Measurements from ENCODE around the gene TMED9.

Gene TMED9

DNA sequence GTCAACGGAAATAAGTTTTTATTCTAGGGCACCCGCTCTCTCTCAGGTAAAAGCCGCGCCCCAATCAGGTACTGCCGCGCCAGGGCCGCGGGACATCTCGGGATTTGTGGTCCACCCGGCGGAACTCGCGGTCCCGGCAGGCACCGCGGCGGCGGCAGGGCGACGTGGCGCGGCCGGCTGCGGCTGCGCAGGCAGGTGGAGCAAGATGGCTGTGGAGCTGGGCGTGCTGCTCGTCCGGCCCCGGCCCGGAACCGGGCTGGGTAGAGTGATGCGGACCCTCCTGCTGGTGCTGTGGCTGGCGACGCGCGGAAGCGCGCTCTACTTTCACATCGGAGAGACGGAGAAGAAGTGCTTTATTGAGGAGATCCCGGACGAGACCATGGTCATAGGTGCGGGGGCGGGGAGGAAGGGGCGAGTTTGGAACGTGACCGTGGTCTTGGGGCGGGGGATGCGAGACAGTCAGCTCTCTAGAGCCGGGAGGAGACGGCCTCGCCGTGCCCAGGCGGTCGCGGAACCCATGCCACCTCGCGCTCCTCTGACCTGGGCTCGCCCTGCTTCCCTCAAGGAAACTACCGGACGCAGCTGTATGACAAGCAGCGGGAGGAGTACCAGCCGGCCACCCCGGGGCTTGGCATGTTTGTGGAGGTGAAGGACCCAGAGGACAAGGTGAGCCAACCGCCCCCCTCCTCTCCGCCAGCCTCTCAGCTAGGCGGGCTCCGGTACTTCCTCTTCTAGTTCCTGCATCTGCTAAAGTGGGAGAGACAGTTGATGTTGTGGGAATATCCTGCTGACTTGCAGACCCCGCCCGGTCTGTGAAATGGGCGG lies at the start of gene TMED9:
Gene TMED9 (plus strand): TSS at position 194 of the 825 bp plus-strand sequence. CDS start 12 bp downstream, at position 206.
- peaks cover 40% of the 10 kb centered on the region for H3K36me3 Mint-ChIP-seq
- H3K4me1 Mint-ChIP-seq = peaks cover 18% of the 10 kb centered on the region
- H3K27me3 Mint-ChIP-seq = no peaks in the 10 kb centered on the region
- ATAC-seq = peak; percentile 98
- peak within 1 kb of the TSS; percentile 90 for H3K27ac Mint-ChIP-seq
- H3K4me3 Mint-ChIP-seq = peak within 1 kb of the TSS; percentile 96
- no peaks in the 10 kb centered on the region for H3K9me3 Mint-ChIP-seq

DNA sequence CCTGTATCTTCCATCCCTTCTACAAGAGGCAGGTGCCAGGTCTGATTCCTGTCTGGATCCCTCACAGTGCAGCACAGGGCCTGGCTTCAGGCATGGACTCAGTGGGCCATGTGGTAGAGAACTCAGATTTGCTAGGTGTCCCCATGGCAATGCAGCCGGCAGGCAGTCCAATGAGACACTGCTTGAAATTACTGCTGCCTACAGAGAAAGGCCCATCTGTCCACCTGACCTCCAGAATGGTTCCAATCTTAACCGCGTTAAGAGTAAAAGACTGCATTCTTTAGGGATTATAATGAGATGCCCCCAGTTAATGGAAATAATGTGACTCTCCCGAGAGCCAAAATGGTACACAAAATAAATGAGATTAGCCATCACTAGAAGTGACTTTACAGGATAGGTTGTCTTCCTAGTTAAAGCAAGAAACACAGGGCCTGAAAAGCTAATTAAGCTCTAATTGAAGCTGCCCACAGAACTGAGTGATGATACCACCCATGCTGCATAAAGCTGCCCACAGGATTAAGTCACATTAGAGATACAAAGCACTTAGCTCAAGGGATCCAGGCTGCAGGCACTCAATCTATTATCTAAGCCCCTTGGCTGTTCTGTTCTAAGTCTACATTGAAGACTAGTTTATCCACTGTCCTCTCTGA lies 49.1 kb upstream of the TMED9 start:
- no peak for ATAC-seq
- Mint-ChIP-seq H3K9me3 (no peaks in the 10 kb centered on the region), H3K27me3 (no peaks in the 10 kb centered on the region), H3K36me3 (peaks cover 12% of the 10 kb centered on the region), H3K27ac (no peak overlapping the region), H3K4me3 (no peak overlapping the region), H3K4me1 (peaks cover 18% of the 10 kb centered on the region)

DNA sequence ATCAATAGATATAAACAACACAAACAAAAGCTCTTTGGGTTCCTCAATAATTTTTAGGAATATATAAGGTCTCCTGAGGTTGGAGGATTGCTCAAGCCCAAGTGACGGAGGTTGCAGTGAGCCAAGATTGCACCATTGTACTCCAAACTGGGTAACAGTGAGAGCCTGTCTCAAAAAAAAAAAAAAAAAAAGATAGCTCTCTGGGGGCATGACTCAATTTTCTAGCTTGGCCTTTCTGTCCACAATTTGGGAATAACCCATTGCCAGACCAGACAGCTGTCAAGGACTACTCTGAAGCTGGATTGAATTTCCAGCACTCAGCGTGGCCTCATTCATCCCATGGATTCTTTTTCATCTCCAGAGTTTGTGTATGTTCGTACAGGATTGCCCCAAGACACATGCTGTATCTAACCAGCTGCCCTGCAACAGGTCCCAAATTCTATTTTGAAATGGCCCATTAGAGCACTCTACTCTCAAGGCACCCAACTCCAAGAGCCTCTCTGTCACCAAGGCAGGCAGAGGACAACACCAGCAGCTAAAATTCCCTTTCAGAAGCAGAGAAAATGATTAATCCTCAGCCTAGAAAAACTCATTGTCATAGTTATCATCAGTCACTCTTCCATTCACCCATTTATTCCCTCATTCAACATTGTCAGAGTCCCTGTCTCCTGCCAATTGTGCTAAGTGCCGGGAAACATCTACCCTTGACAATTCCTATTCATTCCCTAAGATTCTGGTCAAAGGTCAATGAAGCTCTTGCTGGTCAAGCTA lies 46.3 kb upstream of the TMED9 start:
- H3K27ac Mint-ChIP-seq = no peak overlapping the region

DNA sequence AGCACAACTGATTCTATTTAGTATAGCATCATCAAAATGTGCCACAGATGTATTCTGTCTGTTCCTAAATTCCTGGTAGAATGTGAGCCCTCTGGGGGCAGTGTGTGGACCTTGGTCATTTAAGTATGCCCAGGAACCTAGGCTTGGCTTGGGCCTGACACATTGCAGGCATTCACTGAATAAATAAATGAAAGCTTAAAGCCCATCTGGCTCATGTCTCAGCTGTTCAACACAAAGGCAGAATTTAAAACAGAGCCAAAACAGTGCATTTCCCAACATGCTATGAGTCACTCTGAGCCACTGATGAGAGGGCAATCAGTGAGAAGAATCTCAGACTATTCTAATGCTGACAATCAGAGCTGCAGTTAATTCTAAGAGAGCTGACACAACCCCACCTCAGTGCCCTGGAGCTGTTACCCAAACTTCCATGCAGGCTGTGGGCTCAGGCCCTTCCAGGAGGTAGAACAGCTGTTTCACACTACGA lies 45.7 kb upstream of the TMED9 start:
- Mint-ChIP-seq H3K4me3 (no peak overlapping the region), H3K36me3 (peaks cover 8% of the 10 kb centered on the region), H3K27me3 (no peaks in the 10 kb centered on the region), H3K9me3 (no peaks in the 10 kb centered on the region), H3K27ac (no peak overlapping the region), H3K4me1 (peaks cover 39% of the 10 kb centered on the region)
- no peak for ATAC-seq

More for the DNA sequence above, 46.3 kb upstream of the TMED9 start:
- H3K27me3 Mint-ChIP-seq = no peaks in the 10 kb centered on the region
- peaks cover 8% of the 10 kb centered on the region for H3K36me3 Mint-ChIP-seq
- ATAC-seq = no peak
- no peaks in the 10 kb centered on the region for H3K9me3 Mint-ChIP-seq
- peaks cover 34% of the 10 kb centered on the region for H3K4me1 Mint-ChIP-seq
- no peak overlapping the region for H3K4me3 Mint-ChIP-seq

DNA sequence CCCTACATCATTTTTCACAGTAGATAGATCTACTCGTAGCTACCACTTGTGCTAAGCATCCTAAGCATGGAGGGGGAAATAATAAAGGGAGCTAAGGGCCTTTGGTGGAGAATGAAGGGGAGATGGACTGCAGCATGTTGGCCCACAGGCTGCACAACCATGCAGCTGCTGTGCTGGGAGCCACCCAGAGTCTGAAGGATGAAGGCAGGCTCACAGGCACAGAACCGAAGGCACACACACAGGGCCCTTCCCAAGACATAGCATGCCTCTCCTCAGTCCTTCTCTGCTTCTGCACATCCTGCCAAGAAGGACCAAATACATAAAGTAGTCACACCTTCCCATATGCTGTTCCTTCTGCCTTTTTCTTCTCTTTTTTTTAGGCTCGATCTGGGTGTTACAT lies 44.3 kb upstream of the TMED9 start:
- Mint-ChIP-seq H3K4me3 (no peak overlapping the region), H3K27ac (no peak overlapping the region), H3K4me1 (peaks cover 44% of the 10 kb centered on the region), H3K36me3 (peaks cover 9% of the 10 kb centered on the region), H3K9me3 (no peaks in the 10 kb centered on the region), H3K27me3 (no peaks in the 10 kb centered on the region)
- no peak for ATAC-seq

DNA sequence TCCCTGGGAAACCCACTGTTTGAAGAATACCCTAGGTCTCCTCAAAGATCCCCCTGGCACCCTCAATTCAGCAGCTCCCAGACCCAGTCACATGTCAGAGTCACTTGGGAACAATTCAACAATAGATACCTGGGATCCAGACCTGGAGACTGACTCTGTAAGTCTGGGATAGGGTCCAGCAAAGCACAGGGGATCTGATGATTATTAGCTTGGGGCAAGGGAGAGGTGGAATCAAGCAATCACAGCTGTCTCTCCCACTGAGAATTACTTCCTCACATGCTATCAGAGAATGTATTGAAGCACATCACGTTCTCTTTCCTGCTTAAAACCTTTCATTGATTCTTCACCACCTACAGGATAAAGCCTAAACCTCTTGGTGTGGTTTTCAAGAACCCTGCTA lies 43.5 kb upstream of the TMED9 start:
- H3K4me1 Mint-ChIP-seq = peaks cover 50% of the 10 kb centered on the region
- H3K27me3 Mint-ChIP-seq = no peaks in the 10 kb centered on the region
- ATAC-seq = no peak
- peaks cover 7% of the 10 kb centered on the region for H3K36me3 Mint-ChIP-seq
- no peaks in the 10 kb centered on the region for H3K9me3 Mint-ChIP-seq
- no peak overlapping the region for H3K4me3 Mint-ChIP-seq
- no peak overlapping the region for H3K27ac Mint-ChIP-seq

DNA sequence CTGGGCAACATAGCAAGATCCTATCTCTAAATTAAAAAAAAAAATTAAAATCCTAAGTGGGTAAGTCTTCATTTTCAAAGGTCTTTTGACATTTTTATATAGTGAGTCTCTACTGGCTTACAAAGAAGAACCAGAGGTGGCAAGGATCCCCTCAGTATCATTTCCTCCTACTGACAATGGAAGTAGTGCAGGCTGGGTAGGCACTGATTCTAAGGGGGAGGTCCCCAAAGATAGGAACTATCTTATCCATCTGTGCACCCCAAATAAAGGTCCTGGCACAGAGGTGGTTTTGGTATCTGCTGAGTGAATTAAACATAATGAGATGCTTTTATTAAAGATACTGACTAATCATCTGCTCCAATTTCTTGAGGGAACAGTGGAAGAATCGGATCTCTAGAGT lies 41.9 kb upstream of the TMED9 start:
- ATAC-seq = no peak
- H3K36me3 Mint-ChIP-seq = peaks cover 7% of the 10 kb centered on the region
- H3K4me3 Mint-ChIP-seq = no peak overlapping the region
- no peaks in the 10 kb centered on the region for H3K9me3 Mint-ChIP-seq
- no peak overlapping the region for H3K27ac Mint-ChIP-seq
- H3K4me1 Mint-ChIP-seq = peaks cover 57% of the 10 kb centered on the region
- no peaks in the 10 kb centered on the region for H3K27me3 Mint-ChIP-seq

DNA sequence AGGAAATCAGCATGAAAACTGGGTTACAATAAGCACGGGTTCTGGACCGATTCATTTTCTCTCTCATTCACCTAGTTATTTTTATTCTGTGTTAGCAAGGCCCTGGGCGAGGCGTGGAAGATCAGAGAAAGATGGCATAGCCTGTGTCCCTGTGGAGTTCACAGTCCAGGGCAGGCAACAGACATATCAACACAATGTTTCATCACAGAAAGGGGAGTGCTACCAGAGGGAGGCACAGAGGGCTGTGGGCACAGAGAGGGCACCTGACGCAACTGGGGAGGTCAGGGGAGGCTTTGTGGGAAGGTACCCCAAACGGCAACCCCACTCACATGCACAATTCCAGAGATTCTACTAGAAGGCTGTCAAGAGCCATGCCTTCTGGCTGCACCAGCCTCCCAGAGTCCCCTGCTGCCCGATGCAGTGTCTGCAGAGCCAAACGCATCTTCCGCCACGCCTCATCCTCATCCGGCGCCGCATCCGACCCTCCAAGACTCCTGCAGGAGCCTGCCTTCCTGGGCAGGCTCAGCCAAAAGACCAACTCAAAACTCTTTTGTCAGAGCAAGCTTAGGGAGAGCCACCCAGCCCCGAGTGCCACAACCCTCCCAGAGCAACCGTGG lies 39.1 kb upstream of the TMED9 start:
- Mint-ChIP-seq H3K4me3 (peak overlapping the region; percentile 77), H3K4me1 (peaks cover 48% of the 10 kb centered on the region), H3K27ac (peak overlapping the region; percentile 62), H3K9me3 (no peaks in the 10 kb centered on the region), H3K36me3 (peaks cover 7% of the 10 kb centered on the region), H3K27me3 (no peaks in the 10 kb centered on the region)
- no peak for ATAC-seq

DNA sequence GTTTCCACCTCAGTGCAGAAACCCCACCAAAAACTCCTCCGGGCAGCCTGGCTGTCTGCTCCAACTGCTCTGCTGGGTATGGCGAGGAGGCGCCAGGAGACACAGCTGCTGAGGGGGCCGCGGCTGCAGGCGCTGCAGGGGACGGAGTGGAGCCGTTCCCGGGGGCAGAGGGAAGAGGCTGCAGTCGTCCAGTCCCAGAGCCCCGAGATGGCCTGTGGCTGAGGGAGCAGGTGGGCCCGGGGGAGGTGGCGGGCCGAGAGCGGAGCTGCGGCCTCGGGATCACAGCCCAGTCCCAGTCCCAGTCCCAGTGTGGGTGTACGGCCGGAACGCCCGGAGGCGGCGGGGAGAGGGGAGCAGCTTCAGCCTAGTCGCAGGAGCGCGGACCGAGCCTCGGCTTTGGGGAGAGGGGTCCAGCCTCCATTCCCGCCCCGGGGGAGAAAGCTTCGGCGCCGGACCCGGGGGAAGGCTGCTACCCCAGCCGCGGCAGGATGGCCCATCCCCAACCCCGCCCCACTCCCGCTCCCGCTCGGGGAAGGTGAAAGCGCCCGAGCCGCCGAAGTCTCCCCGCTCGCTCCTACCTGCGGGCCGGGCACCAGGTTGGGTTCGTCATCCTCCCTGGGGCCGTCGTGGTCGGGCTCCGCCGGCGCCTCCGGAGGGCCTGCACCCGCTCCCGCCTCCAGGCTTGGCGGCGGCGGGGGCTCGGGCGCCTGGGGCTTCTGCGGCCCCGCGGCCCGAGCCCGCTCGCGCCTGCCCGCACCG lies 38.2 kb upstream of the TMED9 start:
- Mint-ChIP-seq H3K27me3 (no peaks in the 10 kb centered on the region), H3K4me3 (peak overlapping the region; percentile 77), H3K4me1 (peaks cover 39% of the 10 kb centered on the region), H3K36me3 (peaks cover 7% of the 10 kb centered on the region), H3K27ac (peak overlapping the region; percentile 84), H3K9me3 (no peaks in the 10 kb centered on the region)
- peak; percentile 78 for ATAC-seq

DNA sequence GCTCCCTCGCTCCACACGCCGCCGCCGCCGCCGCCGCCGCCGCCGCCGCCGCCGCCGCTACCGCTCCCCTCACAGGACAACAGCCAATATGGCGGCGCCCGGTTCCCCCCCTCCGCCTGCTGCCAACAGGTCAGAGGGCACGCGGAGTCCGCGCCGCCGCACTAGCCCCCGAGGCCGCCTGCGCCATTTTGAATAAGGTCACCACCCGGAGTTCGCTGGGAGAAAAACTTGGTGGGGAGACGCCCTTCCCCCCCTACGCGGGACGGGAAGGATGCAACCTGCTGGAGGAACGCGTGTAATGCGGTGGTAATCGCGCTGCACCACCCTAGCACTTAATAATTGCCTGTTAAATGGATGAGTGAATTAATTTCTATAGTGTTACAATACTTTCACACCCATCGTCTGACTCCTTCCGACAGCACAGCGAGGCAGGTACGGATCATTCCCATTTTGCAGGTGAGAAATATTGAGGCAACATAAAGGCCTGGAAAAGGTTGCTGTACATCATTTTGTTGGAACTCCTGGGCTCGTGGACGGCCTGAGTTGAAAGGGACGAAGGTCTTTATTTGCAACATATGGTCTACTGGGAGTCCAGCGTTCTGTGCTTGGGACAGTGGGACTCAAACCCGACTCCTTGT lies 37.4 kb upstream of the TMED9 start, which contains the start of gene FAM193B:
Gene FAM193B (minus strand): TSS at position 90 of the 638 bp plus-strand sequence. CDS start 105 bp downstream, outside the sequence.
- H3K36me3 Mint-ChIP-seq = peaks cover 7% of the 10 kb centered on the region
- H3K27me3 Mint-ChIP-seq = no peaks in the 10 kb centered on the region
- ATAC-seq = peak; percentile 98
- H3K4me3 Mint-ChIP-seq = peak within 1 kb of the TSS; percentile 84
- no peaks in the 10 kb centered on the region for H3K9me3 Mint-ChIP-seq
- peak within 1 kb of the TSS; percentile 84 for H3K27ac Mint-ChIP-seq
- H3K4me1 Mint-ChIP-seq = peaks cover 37% of the 10 kb centered on the region

DNA sequence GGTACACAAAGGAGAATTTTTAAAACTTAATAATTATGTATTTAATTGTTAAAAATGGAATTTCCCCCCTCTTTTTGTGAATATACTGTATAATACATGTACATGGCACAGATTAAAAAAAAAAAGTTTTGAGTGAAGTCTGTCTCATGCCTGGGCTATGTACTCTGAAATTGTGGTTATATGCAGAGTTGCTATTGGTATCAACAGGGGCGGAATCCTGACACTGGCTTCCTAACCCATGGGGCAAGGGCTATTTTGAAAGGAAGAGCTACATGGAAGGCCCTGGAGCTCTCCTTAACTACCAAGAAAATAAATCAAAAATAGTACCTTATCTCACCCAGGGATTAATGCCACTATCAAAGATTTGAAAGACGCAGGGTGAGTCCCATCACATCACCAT lies 36.8 kb upstream of the TMED9 start:
- no peak for ATAC-seq
- Mint-ChIP-seq H3K4me3 (peak overlapping the region; percentile 84), H3K27ac (peak overlapping the region; percentile 84), H3K36me3 (peaks cover 7% of the 10 kb centered on the region), H3K27me3 (no peaks in the 10 kb centered on the region), H3K4me1 (peaks cover 35% of the 10 kb centered on the region), H3K9me3 (no peaks in the 10 kb centered on the region)

DNA sequence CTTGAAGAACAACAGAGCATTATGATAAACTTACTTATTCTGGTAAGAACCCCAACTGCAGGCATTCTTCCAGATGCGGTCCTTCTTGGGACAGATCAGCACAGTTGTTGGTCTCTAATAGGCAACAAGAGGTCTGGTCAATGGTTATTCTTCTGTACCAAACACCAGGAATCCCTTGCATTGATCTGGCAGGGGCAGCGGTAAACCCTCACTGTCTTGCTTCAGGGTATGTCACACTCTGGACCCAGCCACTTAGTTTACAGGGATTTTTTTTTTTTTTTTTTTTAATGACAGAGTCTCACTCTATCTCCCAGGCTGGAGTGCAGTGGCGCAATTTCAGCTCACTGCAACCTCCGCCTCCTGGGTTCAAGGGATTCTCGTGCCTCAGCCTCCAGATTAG lies 36.3 kb upstream of the TMED9 start:
- Mint-ChIP-seq H3K36me3 (peaks cover 7% of the 10 kb centered on the region), H3K9me3 (no peaks in the 10 kb centered on the region)
- ATAC-seq = no peak

DNA sequence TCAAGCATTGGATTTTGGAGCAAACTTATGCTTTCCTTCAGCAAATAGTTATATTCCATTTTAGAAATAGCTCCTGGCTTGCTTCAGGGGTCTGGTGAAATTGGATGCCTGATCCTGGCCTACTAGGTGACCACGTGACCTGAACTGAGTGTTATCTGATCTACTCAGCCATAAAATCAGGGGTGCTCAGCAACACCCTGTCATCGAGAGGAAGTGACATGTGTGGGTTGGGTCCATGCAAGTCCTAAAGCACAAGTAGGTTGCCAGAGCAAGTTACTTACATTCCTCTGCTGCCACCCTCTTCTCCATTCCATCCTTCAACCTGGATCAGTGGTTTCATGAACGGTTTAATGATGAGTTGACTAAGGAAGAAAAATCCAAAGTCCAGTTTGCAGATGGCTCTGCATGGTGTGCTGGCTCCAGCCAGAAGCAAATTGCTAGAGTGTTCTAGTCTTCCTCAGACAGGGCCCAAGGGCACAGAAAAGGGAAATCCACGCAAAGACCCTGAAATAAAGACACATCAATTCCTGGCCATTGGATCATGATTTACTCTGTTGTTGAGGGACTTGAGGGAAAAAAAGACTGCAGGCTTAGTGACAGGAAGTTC lies 34.9 kb upstream of the TMED9 start:
- ATAC-seq = no peak
- peaks cover 4% of the 10 kb centered on the region for H3K9me3 Mint-ChIP-seq
- H3K36me3 Mint-ChIP-seq = peaks cover 3% of the 10 kb centered on the region
- no peaks in the 10 kb centered on the region for H3K27me3 Mint-ChIP-seq
- H3K4me1 Mint-ChIP-seq = peaks cover 22% of the 10 kb centered on the region
- H3K4me3 Mint-ChIP-seq = no peak overlapping the region
- no peak overlapping the region for H3K27ac Mint-ChIP-seq

More for the DNA sequence above, 36.3 kb upstream of the TMED9 start:
- no peak overlapping the region for H3K27ac Mint-ChIP-seq
- peaks cover 31% of the 10 kb centered on the region for H3K4me1 Mint-ChIP-seq
- no peaks in the 10 kb centered on the region for H3K27me3 Mint-ChIP-seq
- H3K4me3 Mint-ChIP-seq = no peak overlapping the region

All from stimulated activated memory B cell treated with anti-CD40 and anti-IgM and Interleukin-4, amounts not matched to agents 10 μg/mL and 1 μg/mL and 100 μg/mL, for 72 hours (primary cell).